Measurements from ENCODE around the gene HRK. TPM values are rescaled to one million over a fixed set of nuclear protein-coding genes. Genes with fewer than 3 reads are reported as not detected.

The HRK gene
- total and polyA plus RNA-seq, 10 of the 15 experiments (the other 5 are each of a cell fraction or from before 2014, with no cell fraction given): not detected

- no peak for TF ChIP-seq SREBF2 (IDR thresholded peaks at IDR 0.05; ENCODE audit: low read length)
- TF ChIP-seq MEF2A (IDR thresholded peaks at IDR 0.05; ENCODE audit: insufficient read depth, low read depth, low read length): no peak
- no peak for TF ChIP-seq SP1 (IDR thresholded peaks at IDR 0.05; ENCODE audit: low read depth, low read length)
Observed at GRCh38 chr12:116897476-116897875, 16.2 kb upstream of the HRK start (continued).

- Histone ChIP-seq H3K9ac (ENCODE audit: control insufficient read depth, insufficient read depth, low read length) (no peak overlapping the region), H3K4me2 (ENCODE audit: control insufficient read depth, insufficient read depth) (no peak overlapping the region), H3K9me3 (replicated peaks; ENCODE audit: control insufficient read depth, insufficient read depth, low read length) (no peaks in the 10 kb centered on the region), H4K20me1 (ENCODE audit: control insufficient read depth, insufficient read depth) (no peaks in the 10 kb centered on the region), H3K4me1 (ENCODE audit: control insufficient read depth, insufficient read depth, low read length) (no peaks in the 10 kb centered on the region), H3K36me3 (ENCODE audit: control insufficient read depth in 2 of 2, insufficient read depth in 2 of 2, low read length in 1 of 2) (no peaks in the 10 kb centered on the region), H2AFZ (ENCODE audit: control insufficient read depth, low read depth, low read length) (no peak overlapping the region), H3K4me3 (no peak overlapping the region), H3K27ac (ENCODE audit: control insufficient read depth, insufficient read depth) (no peak overlapping the region), H3K27me3 (replicated peaks in 1 of 2; ENCODE audit: control insufficient read depth in 2 of 2, insufficient read depth in 2 of 2, low read length in 1 of 2) (no peaks in the 10 kb centered on the region; a peak in 1 of 4 replicates), H3K79me2 (ENCODE audit: control insufficient read depth, insufficient read depth, low read length) (no peaks in the 10 kb centered on the region)
- in situ Hi-C loops (cut with MboI) (no loop called here), intact Hi-C loops (cut with micrococcal nuclease; ENCODE audit: unreplicated experiment) (no loop called here)
- DNase-seq (ENCODE audit: low read depth, low spot score) (no peak), FAIRE-seq (no peak), ATAC-seq (no peak)
- POLR2A ChIA-PET: no interaction called here
- WGBS (ENCODE audit: insufficient coverage, insufficient replicate concordance, low lambda C conversion rate, missing lambda C conversion rate): 37% methylated on average over 7 of the region's 7 CpGs
- CTCF ChIA-PET: interaction anchor here (0.6 to 1.0 kb wide), 2 partner anchors 33 to 224 kb away, joined by 3 to 4 read pairs; no protein-coding TSS in a partner anchor
- SMC1A ChIA-PET (ENCODE audit: uncharacterized antibody, unreplicated experiment): no interaction called here
- no TSS peak for BruUV-seq (replicated peaks)
- RAD21 ChIA-PET (ENCODE audit: unreplicated experiment): no interaction called here
- TF ChIP-seq SP1 (IDR thresholded peaks at IDR 0.05; ENCODE audit: low read depth, low read length) (no peak), ASH2L (IDR thresholded peaks at IDR 0.05; ENCODE audit: borderline replicate concordance, low read depth) (no peak), ELK1 (IDR thresholded peaks at IDR 0.05; ENCODE audit: low read depth, low read length) (no peak), RAD21 (IDR thresholded peaks at IDR 0.05; ENCODE audit: insufficient read depth, low read depth, low read length) (no peak), CEBPZ (IDR thresholded peaks at IDR 0.05; ENCODE audit: low read depth, low read length) (no peak), CHD2 (IDR thresholded peaks at IDR 0.05; ENCODE audit: borderline replicate concordance, low read depth, low read length) (no peak), TCF12 (IDR thresholded peaks at IDR 0.05; ENCODE audit: low read depth, low read length) (no peak), ZNF207 (IDR thresholded peaks at IDR 0.05; ENCODE audit: borderline replicate concordance) (no peak), NKRF (conservative IDR thresholded peaks at IDR 0.05) (no peak), BRCA1 (IDR thresholded peaks at IDR 0.05; ENCODE audit: low read depth, low read length) (no peak), STAT3 (IDR thresholded peaks at IDR 0.05; ENCODE audit: low read depth, low read length) (no peak), MYB (IDR thresholded peaks at IDR 0.05; ENCODE audit: borderline replicate concordance, low read depth, low read length) (no peak), FOS (IDR thresholded peaks at IDR 0.05; ENCODE audit: borderline replicate concordance, extremely low read depth, insufficient read length) (no peak), BHLHE40 (IDR thresholded peaks at IDR 0.05; ENCODE audit: borderline replicate concordance in 1 of 2, low read depth in 2 of 2, low read length in 1 of 2) (no peak)
Observed at GRCh38 chr12:116896411-116896924, 15.2 kb upstream of the HRK start.

Data from GM12878 (cell line).